ENCODE data around the gene TBXAS1. TPM values are rescaled to one million over a fixed set of nuclear protein-coding genes. Genes with fewer than 3 reads are reported as not detected.

TBXAS1 gene
- total RNA-seq, 4 donors from 2014 or later: 9.0 to 22.2 (median 14.6) TPM

DNA sequence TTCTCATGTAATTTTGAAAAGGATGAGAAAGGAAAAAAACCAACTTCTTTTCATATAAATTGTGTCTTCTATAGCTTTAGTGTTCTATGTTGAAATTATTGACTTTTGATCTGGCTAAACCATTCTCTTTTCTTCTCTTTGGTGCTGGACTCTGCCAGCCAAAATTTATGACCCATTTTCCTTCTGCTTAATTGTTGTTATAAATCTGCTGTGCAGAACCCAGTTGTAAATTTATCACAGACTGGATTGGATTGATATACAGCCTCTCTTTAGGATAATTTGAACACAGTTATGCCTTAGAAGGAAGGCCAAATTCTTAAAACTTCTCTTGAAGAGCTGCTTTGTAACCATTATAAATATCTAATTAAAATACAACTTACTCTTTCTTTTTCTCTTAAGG lies 139.9 kb downstream of the TBXAS1 start:
- no peak for TF ChIP-seq POLR2A (IDR thresholded peaks at IDR 0.05)
- no peak for TF ChIP-seq POLR2AphosphoS5 (IDR thresholded peaks at IDR 0.05)
- TF ChIP-seq, protein P1, sequence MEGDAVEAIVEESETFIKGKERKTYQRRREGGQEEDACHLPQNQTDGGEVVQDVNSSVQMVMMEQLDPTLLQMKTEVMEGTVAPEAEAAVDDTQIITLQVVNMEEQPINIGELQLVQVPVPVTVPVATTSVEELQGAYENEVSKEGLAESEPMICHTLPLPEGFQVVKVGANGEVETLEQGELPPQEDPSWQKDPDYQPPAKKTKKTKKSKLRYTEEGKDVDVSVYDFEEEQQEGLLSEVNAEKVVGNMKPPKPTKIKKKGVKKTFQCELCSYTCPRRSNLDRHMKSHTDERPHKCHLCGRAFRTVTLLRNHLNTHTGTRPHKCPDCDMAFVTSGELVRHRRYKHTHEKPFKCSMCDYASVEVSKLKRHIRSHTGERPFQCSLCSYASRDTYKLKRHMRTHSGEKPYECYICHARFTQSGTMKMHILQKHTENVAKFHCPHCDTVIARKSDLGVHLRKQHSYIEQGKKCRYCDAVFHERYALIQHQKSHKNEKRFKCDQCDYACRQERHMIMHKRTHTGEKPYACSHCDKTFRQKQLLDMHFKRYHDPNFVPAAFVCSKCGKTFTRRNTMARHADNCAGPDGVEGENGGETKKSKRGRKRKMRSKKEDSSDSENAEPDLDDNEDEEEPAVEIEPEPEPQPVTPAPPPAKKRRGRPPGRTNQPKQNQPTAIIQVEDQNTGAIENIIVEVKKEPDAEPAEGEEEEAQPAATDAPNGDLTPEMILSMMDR (IDR thresholded peaks at IDR 0.05): no peak
- TF ChIP-seq EP300 (IDR thresholded peaks at IDR 0.05; ENCODE audit: low read depth): no peak
- no peaks in the 10 kb centered on the region for H3K9me3 ChIP-seq
- intact Hi-C loops (cut with DNase I; ENCODE audit: low total_unique reads): no loop called here
- no peak overlapping the region for H3K27ac ChIP-seq
- no peaks in the 10 kb centered on the region for H3K4me1 ChIP-seq
- DNase-seq: no peak
- H3K36me3 ChIP-seq: no peaks in the 10 kb centered on the region
- in situ Hi-C loops (cut with MboI; ENCODE audit: low pct_ligation_motif_present in 1 of 4, low pct_unique_long_range_greater_than_20kb in 1 of 4, low sequenced_read_pairs in 3 of 4): no loop called here
- no peak overlapping the region for H3K4me3 ChIP-seq
- no peaks in the 10 kb centered on the region for H3K27me3 ChIP-seq

DNA sequence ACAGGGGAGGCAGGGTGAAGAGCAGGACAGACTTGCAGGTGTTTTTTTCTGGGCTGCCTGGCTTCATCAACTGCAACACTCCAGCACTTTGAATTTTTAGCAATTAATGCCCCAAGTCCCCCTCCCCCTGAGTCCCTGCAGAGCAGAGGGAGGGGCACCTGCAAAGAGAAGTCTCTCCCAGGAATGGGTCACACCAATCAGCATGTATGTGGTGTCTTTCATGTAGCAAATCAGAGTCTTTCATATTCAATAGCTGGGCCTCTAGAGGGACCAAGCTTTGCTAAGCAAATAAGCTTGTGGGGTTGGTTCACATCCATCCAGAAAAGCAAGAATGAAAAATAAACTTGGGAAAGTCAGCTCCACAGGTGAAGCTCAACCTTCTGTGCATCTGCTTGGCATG lies 143.0 kb downstream of the TBXAS1 start:
- H3K36me3 ChIP-seq: no peaks in the 10 kb centered on the region
- in situ Hi-C loops (cut with MboI; ENCODE audit: low pct_ligation_motif_present in 1 of 4, low pct_unique_long_range_greater_than_20kb in 1 of 4, low sequenced_read_pairs in 3 of 4) (no loop called here), intact Hi-C loops (cut with DNase I; ENCODE audit: low total_unique reads) (no loop called here)
- no peaks in the 10 kb centered on the region for H3K27me3 ChIP-seq
- no peak overlapping the region for H3K4me3 ChIP-seq
- H3K27ac ChIP-seq: no peak overlapping the region
- no peaks in the 10 kb centered on the region for H3K9me3 ChIP-seq
- no peak for TF ChIP-seq EP300 (IDR thresholded peaks at IDR 0.05; ENCODE audit: low read depth)
- TF ChIP-seq, protein P1 (IDR thresholded peaks at IDR 0.05): no peak
- no peak for TF ChIP-seq POLR2A (IDR thresholded peaks at IDR 0.05)
- no peak for TF ChIP-seq POLR2AphosphoS5 (IDR thresholded peaks at IDR 0.05)
- H3K4me1 ChIP-seq: no peaks in the 10 kb centered on the region
- DNase-seq: no peak

DNA sequence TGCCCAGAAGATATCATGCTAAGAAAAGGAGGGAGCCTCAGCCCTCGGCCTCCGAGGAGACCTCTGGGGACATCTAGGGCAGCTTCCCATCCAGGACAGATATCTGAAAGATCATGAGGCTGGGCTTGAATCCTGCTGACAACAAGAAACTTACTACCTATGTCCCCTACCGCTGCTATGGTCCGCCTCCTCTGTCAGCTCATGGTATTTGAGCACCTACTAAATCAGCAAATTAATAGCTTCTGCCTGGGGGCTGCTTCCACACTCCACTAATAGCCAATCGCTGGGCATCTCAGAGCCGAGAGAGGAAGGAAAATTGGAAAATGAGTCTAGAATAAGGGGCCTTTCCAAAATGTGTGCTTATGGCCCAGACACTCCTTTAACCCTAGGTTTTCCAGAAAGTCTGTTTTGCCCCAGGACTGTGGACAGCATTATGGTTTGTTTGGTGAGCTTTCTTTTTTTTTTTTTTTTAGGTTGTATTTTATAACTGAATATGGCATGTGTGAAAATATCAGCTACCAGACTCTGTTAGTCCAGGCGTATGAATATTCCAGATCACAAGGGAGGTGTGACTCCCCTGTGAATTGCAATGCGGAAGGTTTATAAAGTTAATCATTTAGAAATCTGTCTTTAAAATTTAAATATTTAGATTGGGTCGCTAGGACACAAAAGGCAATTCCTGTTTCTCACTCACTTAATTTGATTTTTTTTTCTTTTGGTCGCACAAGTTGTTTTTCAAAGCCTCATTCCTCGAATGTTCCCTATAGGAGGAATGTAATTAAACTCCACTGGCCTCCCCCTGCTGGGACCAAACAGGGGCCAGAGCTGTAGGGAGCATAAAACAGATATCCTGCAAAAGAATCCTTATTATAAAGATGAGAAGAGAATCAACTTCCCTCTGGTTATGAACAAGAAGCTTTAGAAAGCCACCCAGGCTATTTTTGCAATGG lies 144.3 kb downstream of the TBXAS1 start:
- DNase-seq: no peak
- Histone ChIP-seq H3K9me3 (no peaks in the 10 kb centered on the region), H3K4me3 (no peak overlapping the region), H3K27ac (no peak overlapping the region), H3K27me3 (no peaks in the 10 kb centered on the region), H3K4me1 (no peaks in the 10 kb centered on the region), H3K36me3 (no peaks in the 10 kb centered on the region)
- in situ Hi-C loops (cut with MboI; ENCODE audit: low pct_ligation_motif_present in 1 of 4, low pct_unique_long_range_greater_than_20kb in 1 of 4, low sequenced_read_pairs in 3 of 4) (no loop called here), intact Hi-C loops (cut with DNase I; ENCODE audit: low total_unique reads) (no loop called here)
- WGBS, 2 donors (ENCODE audit: low coverage in 1 of 2): 80 to 90% methylated on average over 5 to 11 of the region's 11 CpGs
- no peak for TF ChIP-seq EP300 (IDR thresholded peaks at IDR 0.05; ENCODE audit: low read depth)
- TF ChIP-seq POLR2A (IDR thresholded peaks at IDR 0.05): no peak
- no peak for TF ChIP-seq POLR2AphosphoS5 (IDR thresholded peaks at IDR 0.05)
- TF ChIP-seq, protein P1 (IDR thresholded peaks at IDR 0.05): no peak

DNA sequence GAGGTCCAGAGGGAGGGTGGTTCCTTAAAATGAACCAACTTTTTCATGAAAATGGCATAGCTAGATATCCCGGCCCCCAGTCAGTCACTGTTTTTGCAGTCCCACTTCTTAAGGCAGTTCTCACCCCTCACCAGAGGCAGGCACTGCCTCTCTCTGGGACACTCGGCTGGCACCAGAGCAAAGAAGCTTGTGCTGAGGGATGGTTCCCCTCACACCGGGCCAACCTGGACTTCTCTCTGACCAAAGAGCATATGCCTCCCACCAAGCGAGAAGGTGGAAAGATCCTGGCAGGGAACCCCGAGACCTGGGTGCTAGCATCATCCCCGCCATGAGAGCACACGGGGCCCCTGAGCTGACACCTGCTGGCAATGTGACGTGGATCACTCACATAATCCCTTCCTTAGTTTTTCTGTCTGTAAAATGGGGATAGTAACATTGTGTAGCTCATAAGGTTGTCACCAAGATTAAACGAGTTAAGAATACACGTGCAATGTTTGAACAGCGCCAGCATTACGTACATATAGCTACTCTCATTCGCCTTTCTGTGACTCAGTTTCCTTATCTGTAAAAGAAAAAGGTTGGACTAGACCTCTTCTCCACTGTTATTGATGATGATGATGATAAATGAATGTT lies 145.2 kb downstream of the TBXAS1 start:
- no peak overlapping the region for H3K4me3 ChIP-seq
- WGBS, 2 donors (ENCODE audit: low coverage in 1 of 2): 89 to 93% methylated on average over 8 to 13 of the region's 13 CpGs
- H3K9me3 ChIP-seq: no peaks in the 10 kb centered on the region
- H3K4me1 ChIP-seq: no peaks in the 10 kb centered on the region
- no peak for TF ChIP-seq POLR2A (IDR thresholded peaks at IDR 0.05)
- TF ChIP-seq POLR2AphosphoS5 (IDR thresholded peaks at IDR 0.05): no peak
- TF ChIP-seq EP300 (IDR thresholded peaks at IDR 0.05; ENCODE audit: low read depth): no peak
- TF ChIP-seq, protein P1 (IDR thresholded peaks at IDR 0.05): no peak
- DNase-seq: no peak
- H3K36me3 ChIP-seq: no peaks in the 10 kb centered on the region
- no peaks in the 10 kb centered on the region for H3K27me3 ChIP-seq
- H3K27ac ChIP-seq: no peak overlapping the region
- intact Hi-C loops (cut with DNase I; ENCODE audit: low total_unique reads): no loop called here
- in situ Hi-C loops (cut with MboI; ENCODE audit: low pct_ligation_motif_present in 1 of 4, low pct_unique_long_range_greater_than_20kb in 1 of 4, low sequenced_read_pairs in 3 of 4): no loop called here

Data from transverse colon (tissue), 4 donors.